OCI-LY7 (cell line): Measurements from ENCODE around the gene PHLDB1. TPM values are rescaled to one million over a fixed set of nuclear protein-coding genes. Genes with fewer than 3 reads are reported as not detected.

Experiments used
- BruUV-seq: library from RNA; stranded (reverse); fragments of 400-500 nt; replicated peaks from 2 replicates; lab custom pipeline; 2021; lab: Mats Ljungman, UMichigan
- CTCF ChIA-PET: fragments of 300-600 bp; sonication (Branson Sonifier 250); formaldehyde crosslinking; loops from one replicate; lab custom pipeline; 2022; ENCODE audit warnings: antibody characterized with exemption; ENCODE audit not compliant: unreplicated experiment; lab: Charles Lee
- POLR2A ChIA-PET: fragments of 300-600 bp; sonication (Branson Sonifier 250); formaldehyde crosslinking; loops from one replicate; lab custom pipeline; 2022; ENCODE audit warnings: antibody characterized with exemption; lab: Charles Lee
- DNase-seq: peaks from one replicate; pipeline ENCODE4 v3.0.0-alpha.2; 2015; ENCODE audit warnings: low spot score
- H2AFZ ChIP-seq: fragments of 200-600 bp; sonication (generic), shearing (Covaris generic); 2 replicates; pipeline ENCODE4 v1.6.1; 2014; ENCODE audit warnings: mild to moderate bottlenecking, antibody characterized with exemption, low read length, moderate library complexity
- H3K27ac ChIP-seq: fragments of 200-600 bp; sonication (generic); 2 replicates; pipeline ENCODE4 v1.5.1; 2014; ENCODE audit warnings: mixed run types, low read depth, mild to moderate bottlenecking, moderate library complexity, low read length, inconsistent platforms; ENCODE audit not compliant: poor library complexity, severe bottlenecking
- H3K36me3 ChIP-seq: fragments of 200-600 bp; sonication (generic); 2 replicates; pipeline ENCODE4 v1.6.1; 2014; ENCODE audit warnings: mild to moderate bottlenecking, antibody characterized with exemption, low read length, moderate library complexity, mixed read lengths; ENCODE audit not compliant: insufficient read depth
- H3K4me1 ChIP-seq: fragments of 200-600 bp; sonication (generic); 2 replicates; pipeline ENCODE4 v1.5.1; 2014; ENCODE audit warnings: mild to moderate bottlenecking, low read length; ENCODE audit not compliant: insufficient read depth, poor library complexity, severe bottlenecking
- H3K4me2 ChIP-seq: fragments of 200-600 bp; sonication (generic); 2 replicates; pipeline ENCODE4 v1.6.1; 2014; ENCODE audit warnings: mild to moderate bottlenecking, low read length
- H3K4me3 ChIP-seq: fragments of 200-600 bp; sonication (generic); 2 replicates; pipeline ENCODE4 v1.5.1; 2014; ENCODE audit warnings: mild to moderate bottlenecking, low read depth, low read length; ENCODE audit not compliant: poor library complexity, severe bottlenecking
- H3K79me2 ChIP-seq: fragments of 200-600 bp; sonication (generic); 2 replicates; pipeline ENCODE4 v1.6.1; 2016; ENCODE audit warnings: low read depth, mild to moderate bottlenecking, low read length, moderate library complexity, mixed read lengths; ENCODE audit not compliant: insufficient read depth
- H3K9me2 ChIP-seq: fragments of 200-600 bp; sonication (generic); 2 replicates; pipeline ENCODE4 v1.6.1; 2016; ENCODE audit warnings: mild to moderate bottlenecking, low read length, mixed read lengths; ENCODE audit not compliant: insufficient read depth
- H3K9me3 ChIP-seq: fragments of 200-600 bp; sonication (generic); 2 replicates; pipeline ENCODE4 v1.6.1; 2014; ENCODE audit warnings: mild to moderate bottlenecking, mixed run types, low read length, mixed read lengths
- H4K20me1 ChIP-seq: fragments of 200-600 bp; sonication (generic); 2 replicates; pipeline ENCODE4 v1.6.1; 2014; ENCODE audit warnings: mild to moderate bottlenecking, antibody characterized with exemption, low read length, moderate library complexity, mixed read lengths; ENCODE audit not compliant: insufficient read depth
- EZH2phosphoT487 ChIP-seq: fragments of 200-600 bp; sonication (generic); IDR thresholded peaks from 2 replicates; pipeline ENCODE4 v1.6.1; 2018; ENCODE audit warnings: low read depth, borderline replicate concordance, mild to moderate bottlenecking, mixed run types, antibody characterized with exemption, low read length, moderate library complexity, mixed read lengths
- intact Hi-C: fragments of 100-400 bp; cut with micrococcal nuclease; formaldehyde crosslinking; loops from one replicate; pipeline ENCODE4 v1.10.0; 2022; ENCODE audit not compliant: unreplicated experiment
- total RNA-seq, 2 experiments: library from RNA; depleted of rRNA in 1 of 2; stranded (reverse); fragments of >200 nt in 1 of 2; shearing (Covaris generic) in 1 of 2; gene quantifications; 2 replicates each; pipeline ENCODE4 v1.2.3, GENCODE V29; 2014 to 2022
- TF ChIP-seq, protein P1 (sequence below): fragments of 200-600 bp; sonication (generic); conservative IDR thresholded peaks from 2 replicates; pipeline ENCODE4 v1.5.1; 2014; ENCODE audit warnings: mild to moderate bottlenecking, antibody characterized with exemption, low read length, moderate library complexity, mixed read lengths

PHLDB1 gene
- total RNA-seq, 2 experiments from 2014 or later = 0.19 TPM; not detected in 1

DNA sequence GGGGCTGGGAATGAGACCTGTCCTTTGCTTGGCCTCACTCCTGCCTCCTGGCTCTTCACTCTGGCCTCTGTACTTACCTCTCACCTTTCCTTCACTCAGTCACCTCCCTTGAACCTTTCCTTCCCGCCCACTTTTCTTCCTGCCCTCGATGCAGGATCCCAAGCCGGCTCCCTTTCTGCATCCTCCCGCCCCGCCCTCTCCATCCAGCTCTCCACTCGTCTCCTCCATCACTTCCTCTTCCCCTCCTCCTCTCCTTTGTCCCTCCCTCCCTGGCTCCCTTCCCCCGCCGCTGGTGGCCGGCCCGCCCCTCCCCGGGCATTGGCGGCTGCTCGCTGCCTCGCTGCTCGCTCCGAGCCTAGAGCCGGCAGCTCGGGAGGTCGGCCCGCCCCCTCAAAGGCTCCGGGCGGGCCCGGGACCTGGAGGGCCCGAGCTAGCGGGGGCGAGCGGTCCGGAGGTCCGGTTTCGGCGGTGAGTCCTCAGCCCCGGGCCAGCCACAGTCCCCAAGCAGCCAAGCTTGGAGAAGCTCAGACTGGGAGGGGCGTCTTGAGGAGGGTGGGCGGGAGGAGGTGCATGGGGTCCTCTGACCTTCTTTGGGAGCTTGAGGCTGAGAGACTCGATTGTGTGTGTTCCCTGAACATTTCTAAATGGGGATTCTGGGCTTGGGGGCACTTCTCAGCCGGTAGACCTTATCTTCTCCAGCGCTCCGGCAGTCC lies 13.8 kb downstream of the PHLDB1 start:
- H3K36me3 ChIP-seq = no peaks in the 10 kb centered on the region
- no peaks in the 10 kb centered on the region for H3K4me1 ChIP-seq
- no peaks in the 10 kb centered on the region for H3K79me2 ChIP-seq
- H3K9me3 ChIP-seq = no peaks in the 10 kb centered on the region
- H3K4me2 ChIP-seq = peak overlapping the region; percentile 33; the same call in 1 of the 2 replicates
- H3K27ac ChIP-seq = no peak overlapping the region
- H4K20me1 ChIP-seq = no peaks in the 10 kb centered on the region
- no peak overlapping the region for H2AFZ ChIP-seq
- intact Hi-C loops = no loop called here
- no TSS peak for BruUV-seq
- no peaks in the 10 kb centered on the region for H3K9me2 ChIP-seq
- no peak overlapping the region for H3K4me3 ChIP-seq
- CTCF ChIA-PET = interaction anchor here (0.5 to 0.8 kb wide), 3 partner anchors 12 to 68 kb away, joined by 3 to 6 read pairs (median 6); no protein-coding TSS in a partner anchor
- POLR2A ChIA-PET = interaction anchor here (0.6 kb wide), 1 partner anchor 158 kb away, joined by 3 read pairs; no protein-coding TSS in a partner anchor
- no peak for TF ChIP-seq EZH2phosphoT487
- TF ChIP-seq, protein P1, sequence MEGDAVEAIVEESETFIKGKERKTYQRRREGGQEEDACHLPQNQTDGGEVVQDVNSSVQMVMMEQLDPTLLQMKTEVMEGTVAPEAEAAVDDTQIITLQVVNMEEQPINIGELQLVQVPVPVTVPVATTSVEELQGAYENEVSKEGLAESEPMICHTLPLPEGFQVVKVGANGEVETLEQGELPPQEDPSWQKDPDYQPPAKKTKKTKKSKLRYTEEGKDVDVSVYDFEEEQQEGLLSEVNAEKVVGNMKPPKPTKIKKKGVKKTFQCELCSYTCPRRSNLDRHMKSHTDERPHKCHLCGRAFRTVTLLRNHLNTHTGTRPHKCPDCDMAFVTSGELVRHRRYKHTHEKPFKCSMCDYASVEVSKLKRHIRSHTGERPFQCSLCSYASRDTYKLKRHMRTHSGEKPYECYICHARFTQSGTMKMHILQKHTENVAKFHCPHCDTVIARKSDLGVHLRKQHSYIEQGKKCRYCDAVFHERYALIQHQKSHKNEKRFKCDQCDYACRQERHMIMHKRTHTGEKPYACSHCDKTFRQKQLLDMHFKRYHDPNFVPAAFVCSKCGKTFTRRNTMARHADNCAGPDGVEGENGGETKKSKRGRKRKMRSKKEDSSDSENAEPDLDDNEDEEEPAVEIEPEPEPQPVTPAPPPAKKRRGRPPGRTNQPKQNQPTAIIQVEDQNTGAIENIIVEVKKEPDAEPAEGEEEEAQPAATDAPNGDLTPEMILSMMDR = no peak
- DNase-seq = no peak

DNA sequence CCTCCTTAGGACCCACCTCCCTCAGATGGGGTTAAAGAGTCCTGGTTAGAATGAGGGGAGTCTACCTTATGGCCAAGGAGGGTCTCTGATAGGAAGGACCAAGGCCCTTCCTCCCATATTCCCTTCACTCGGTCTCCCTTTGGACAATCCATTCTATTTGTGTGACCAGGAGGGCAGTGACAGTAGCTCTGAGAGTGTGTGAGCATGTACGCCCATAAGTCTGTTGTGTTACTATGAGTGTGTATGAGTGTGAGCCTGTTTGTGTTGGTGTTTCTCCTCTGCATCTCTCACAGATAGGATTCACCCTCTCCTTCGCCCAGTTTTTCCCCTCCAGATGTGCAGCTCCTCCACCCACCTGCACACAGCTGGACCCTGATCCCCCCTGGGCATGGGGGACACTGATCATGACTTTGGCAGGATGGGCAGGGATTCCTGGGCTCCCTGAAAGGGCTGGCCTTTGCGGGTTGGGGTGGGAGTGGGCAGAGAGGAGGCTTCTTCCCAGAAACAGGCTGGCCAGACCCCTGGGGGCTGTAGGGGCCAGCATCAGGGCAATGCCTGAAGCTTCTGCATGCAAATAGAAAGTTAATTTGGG lies 14.5 kb downstream of the PHLDB1 start:
- H2AFZ ChIP-seq = no peak overlapping the region
- H3K4me2 ChIP-seq = no peak overlapping the region
- no peak overlapping the region for H3K27ac ChIP-seq
- no TSS peak for BruUV-seq
- H3K36me3 ChIP-seq = no peaks in the 10 kb centered on the region
- H4K20me1 ChIP-seq = no peaks in the 10 kb centered on the region
- H3K4me3 ChIP-seq = no peak overlapping the region
- intact Hi-C loops = no loop called here
- no peak for TF ChIP-seq EZH2phosphoT487
- TF ChIP-seq, protein P1 = no peak
- no peaks in the 10 kb centered on the region for H3K9me3 ChIP-seq
- no peak for DNase-seq
- no peaks in the 10 kb centered on the region for H3K4me1 ChIP-seq
- H3K9me2 ChIP-seq = no peaks in the 10 kb centered on the region
- H3K79me2 ChIP-seq = no peaks in the 10 kb centered on the region
- ChIA-PET CTCF (interaction anchor here (0.8 kb wide), 1 partner anchor 13 kb away, joined by 6 read pairs; no protein-coding TSS in a partner anchor), POLR2A (no interaction called here)
